Measurements from ENCODE around the gene IPCEF1. TPM values are rescaled to one million over a fixed set of nuclear protein-coding genes. Genes with fewer than 3 reads are reported as not detected.

Gene IPCEF1
- total and polyA plus RNA-seq, 4 donors: 0.46 to 2.8 (median 1.3) TPM

- no peak overlapping the region for H3K4me3 ChIP-seq (ENCODE audit: low read depth in 1 of 3, low read length in 3 of 3)
- H3K27ac ChIP-seq (ENCODE audit: low read depth in 1 of 2, low read length in 2 of 2): no peak overlapping the region
- WGBS: 84% methylated on average over 2 of the region's 2 CpGs
- no peaks in the 10 kb centered on the region for H3K9me3 ChIP-seq (ENCODE audit: control insufficient read depth in 4 of 4, low read length in 3 of 4)
- no peaks in the 10 kb centered on the region for H3K36me3 ChIP-seq (ENCODE audit: control insufficient read depth in 4 of 4, insufficient read depth in 3 of 4, low read depth in 1 of 4, low read length in 3 of 4)
- no peaks in the 10 kb centered on the region for H3K27me3 ChIP-seq (ENCODE audit: control insufficient read depth in 4 of 4, insufficient read depth in 4 of 4, low read length in 3 of 4)
- DNase-seq (ENCODE audit: low spot score): no peak
- TF ChIP-seq RXRA (IDR thresholded peaks at IDR 0.05) (no peak), FOXA2 (IDR thresholded peaks at IDR 0.05) (no peak), SP1 (IDR thresholded peaks at IDR 0.05) (no peak), FOXA1 (IDR thresholded peaks at IDR 0.05) (no peak), YY1 (IDR thresholded peaks at IDR 0.05) (no peak), TAF1 (conservative IDR thresholded peaks at IDR 0.05) (no peak), GABPA (IDR thresholded peaks at IDR 0.05 in 1 of 2, conservative IDR thresholded peaks at IDR 0.05 in 1 of 2) (no peak), REST (IDR thresholded peaks at IDR 0.05) (no peak), MAX (IDR thresholded peaks at IDR 0.05) (no peak), JUND (IDR thresholded peaks at IDR 0.05) (no peak), NR2F2 (IDR thresholded peaks at IDR 0.05) (no peak), ZBTB33 (IDR thresholded peaks at IDR 0.05) (no peak), EGR1 (IDR thresholded peaks at IDR 0.05; ENCODE audit: low read depth in 2 of 2) (no peak), RAD21 (IDR thresholded peaks at IDR 0.05) (no peak), CTCF (IDR thresholded peaks at IDR 0.05; ENCODE audit: low read depth, low read length, missing input control) (no peak), HNF4A (conservative IDR thresholded peaks at IDR 0.05) (no peak)
- no peak overlapping the region for H3K9ac ChIP-seq (ENCODE audit: low read depth in 1 of 2, low read length in 2 of 2)
- no peaks in the 10 kb centered on the region for H3K4me1 ChIP-seq (ENCODE audit: control insufficient read depth in 4 of 4, insufficient read depth in 4 of 4, low read length in 3 of 4)
These were observed 17.4 kb upstream of the IPCEF1 start for GRCh38 chr6:154373971-154374370.

- Histone ChIP-seq H3K4me3 (ENCODE audit: low read depth in 1 of 3, low read length in 3 of 3) (no peak overlapping the region), H3K9me3 (ENCODE audit: control insufficient read depth in 4 of 4, low read length in 3 of 4) (no peaks in the 10 kb centered on the region), H3K36me3 (ENCODE audit: control insufficient read depth in 4 of 4, insufficient read depth in 3 of 4, low read depth in 1 of 4, low read length in 3 of 4) (no peaks in the 10 kb centered on the region), H3K9ac (ENCODE audit: low read depth in 1 of 2, low read length in 2 of 2) (no peak overlapping the region), H3K27me3 (ENCODE audit: control insufficient read depth in 4 of 4, insufficient read depth in 4 of 4, low read length in 3 of 4) (no peaks in the 10 kb centered on the region), H3K27ac (ENCODE audit: low read depth in 1 of 2, low read length in 2 of 2) (no peak overlapping the region), H3K4me1 (ENCODE audit: control insufficient read depth in 4 of 4, insufficient read depth in 4 of 4, low read length in 3 of 4) (peaks cover 2 to 11% (median 3%) of the 10 kb centered on the region in 4 donors)
- WGBS: 79% methylated on average over 4 of the region's 4 CpGs
- DNase-seq (ENCODE audit: low spot score): no peak
- TF ChIP-seq YY1 (IDR thresholded peaks at IDR 0.05) (no peak), HNF4A (conservative IDR thresholded peaks at IDR 0.05) (no peak), SP1 (IDR thresholded peaks at IDR 0.05) (no peak), RXRA (IDR thresholded peaks at IDR 0.05) (no peak), NR2F2 (IDR thresholded peaks at IDR 0.05) (no peak), FOXA2 (IDR thresholded peaks at IDR 0.05) (no peak), FOXA1 (IDR thresholded peaks at IDR 0.05) (no peak), RAD21 (IDR thresholded peaks at IDR 0.05) (no peak), EGR1 (IDR thresholded peaks at IDR 0.05; ENCODE audit: low read depth in 2 of 2) (no peak), ZBTB33 (IDR thresholded peaks at IDR 0.05) (no peak), GABPA (IDR thresholded peaks at IDR 0.05 in 1 of 2, conservative IDR thresholded peaks at IDR 0.05 in 1 of 2) (no peak), TAF1 (conservative IDR thresholded peaks at IDR 0.05) (no peak), MAX (IDR thresholded peaks at IDR 0.05) (no peak), REST (IDR thresholded peaks at IDR 0.05) (no peak), HNF4G (IDR thresholded peaks at IDR 0.05) (no peak), JUND (IDR thresholded peaks at IDR 0.05) (no peak)
These were observed 14.7 kb upstream of the IPCEF1 start for GRCh38 chr6:154371281-154371680.

Measured in liver (tissue), 9 donors.